ENCODE measurements around the gene PCSK6. TPM values are rescaled to one million over a fixed set of nuclear protein-coding genes. Genes with fewer than 3 reads are reported as not detected.
"Not testable (repeated sequence)": the region's sequence is repeated elsewhere in the genome, so short reads cannot be mapped to it uniquely, and the experiment has no call there.

Gene PCSK6
- total RNA-seq, 1 donor, result 0.72 TPM

DNA sequence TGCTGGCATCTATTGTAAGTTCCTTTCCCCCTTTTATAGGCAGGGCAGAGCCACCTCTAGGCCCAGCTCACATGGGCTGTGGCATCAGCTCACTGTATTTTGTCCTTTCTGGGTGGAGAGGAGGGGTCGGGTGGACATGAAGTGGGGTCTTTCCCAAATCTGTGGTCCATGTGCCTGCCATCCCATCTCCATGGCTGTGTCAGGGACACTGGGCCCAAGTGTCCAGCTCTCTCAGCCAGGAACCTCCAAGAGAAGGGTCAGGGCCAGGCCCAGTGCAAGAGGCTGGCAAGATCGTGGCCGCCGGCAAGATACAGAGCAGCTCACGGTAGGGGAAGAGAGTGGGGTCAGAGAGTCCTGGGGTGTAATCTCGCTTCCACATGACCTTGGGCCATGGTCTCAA lies 85.3 kb downstream of the PCSK6 start:
- Histone ChIP-seq H3K36me3 (ENCODE audit: insufficient read depth, low read length) (no peaks in the 10 kb centered on the region), H3K4me1 (ENCODE audit: insufficient read depth, low read length) (no peaks in the 10 kb centered on the region), H4K20me1 (ENCODE audit: insufficient read depth, low read length) (no peaks in the 10 kb centered on the region), H2AFZ (ENCODE audit: low read length) (no peak overlapping the region), H3K27me3 (ENCODE audit: insufficient read depth, low read length) (peaks cover 4% of the 10 kb centered on the region), H3K79me2 (ENCODE audit: insufficient read depth, low read length) (no peaks in the 10 kb centered on the region), H3K9me3 (ENCODE audit: low read depth, low read length) (no peaks in the 10 kb centered on the region), H3K27ac (ENCODE audit: low read depth, low read length) (no peak overlapping the region), H3K4me3 (ENCODE audit: insufficient read depth, low read length) (no peak overlapping the region), H3K4me2 (ENCODE audit: insufficient read depth, low read length) (no peak overlapping the region)
- no peak for DNase-seq (ENCODE audit: insufficient read length, low spot score, missing footprints)
- TF ChIP-seq CTCF (IDR thresholded peaks at IDR 0.05; ENCODE audit: extremely low read depth, low read depth, low read length), result no peak

GRCh38 chr15:101402883-101403282 lies 86.6 kb downstream of the PCSK6 start:
- DNase-seq (ENCODE audit: insufficient read length, low spot score, missing footprints), result not testable (repeated sequence)

GRCh38 chr15:101401286-101401685 lies 88.2 kb downstream of the PCSK6 start:
- no peaks in the 10 kb centered on the region for H3K9me3 ChIP-seq (ENCODE audit: low read depth, low read length)

More at GRCh38 chr15:101402883-101403282, 86.6 kb downstream of the PCSK6 start:
- H3K27ac ChIP-seq (ENCODE audit: low read depth, low read length); H3K27me3 ChIP-seq (ENCODE audit: insufficient read depth, low read length); H3K36me3 ChIP-seq (ENCODE audit: insufficient read depth, low read length); H3K79me2 ChIP-seq (ENCODE audit: insufficient read depth, low read length); H3K9me3 ChIP-seq (ENCODE audit: low read depth, low read length); H3K4me3 ChIP-seq (ENCODE audit: insufficient read depth, low read length); H2AFZ ChIP-seq (ENCODE audit: low read length); H3K4me1 ChIP-seq (ENCODE audit: insufficient read depth, low read length); H4K20me1 ChIP-seq (ENCODE audit: insufficient read depth, low read length); H3K4me2 ChIP-seq (ENCODE audit: insufficient read depth, low read length): not testable (repeated sequence)

GRCh38 chr15:101399431-101399830 lies 90.1 kb downstream of the PCSK6 start:
- no peaks in the 10 kb centered on the region for H4K20me1 ChIP-seq (ENCODE audit: insufficient read depth, low read length)
- H3K27ac ChIP-seq (ENCODE audit: low read depth, low read length), result no peak overlapping the region
- no peaks in the 10 kb centered on the region for H3K36me3 ChIP-seq (ENCODE audit: insufficient read depth, low read length)
- H2AFZ ChIP-seq (ENCODE audit: low read length), result no peak overlapping the region
- no peak for DNase-seq (ENCODE audit: insufficient read length, low spot score, missing footprints)
- H3K9me3 ChIP-seq (ENCODE audit: low read depth, low read length), result no peaks in the 10 kb centered on the region
- no peak overlapping the region for H3K4me2 ChIP-seq (ENCODE audit: insufficient read depth, low read length)
- no peaks in the 10 kb centered on the region for H3K4me1 ChIP-seq (ENCODE audit: insufficient read depth, low read length)
- H3K4me3 ChIP-seq (ENCODE audit: insufficient read depth, low read length), result no peak overlapping the region
- H3K79me2 ChIP-seq (ENCODE audit: insufficient read depth, low read length), result no peaks in the 10 kb centered on the region
- peaks cover 10% of the 10 kb centered on the region for H3K27me3 ChIP-seq (ENCODE audit: insufficient read depth, low read length)
- TF ChIP-seq CTCF (IDR thresholded peaks at IDR 0.05; ENCODE audit: extremely low read depth, low read depth, low read length), result no peak

More at GRCh38 chr15:101401286-101401685, 88.2 kb downstream of the PCSK6 start:
- Histone ChIP-seq H3K4me2 (ENCODE audit: insufficient read depth, low read length) (no peak overlapping the region), H3K27me3 (ENCODE audit: insufficient read depth, low read length) (no peaks in the 10 kb centered on the region), H3K27ac (ENCODE audit: low read depth, low read length) (no peak overlapping the region), H4K20me1 (ENCODE audit: insufficient read depth, low read length) (no peaks in the 10 kb centered on the region), H2AFZ (ENCODE audit: low read length) (no peak overlapping the region), H3K36me3 (ENCODE audit: insufficient read depth, low read length) (no peaks in the 10 kb centered on the region), H3K4me1 (ENCODE audit: insufficient read depth, low read length) (no peaks in the 10 kb centered on the region), H3K79me2 (ENCODE audit: insufficient read depth, low read length) (no peaks in the 10 kb centered on the region), H3K4me3 (ENCODE audit: insufficient read depth, low read length) (no peak overlapping the region)
- no peak for DNase-seq (ENCODE audit: insufficient read length, low spot score, missing footprints)
- TF ChIP-seq CTCF (IDR thresholded peaks at IDR 0.05; ENCODE audit: extremely low read depth, low read depth, low read length), result no peak

All from osteoblast (primary cell).